ENCODE results near the gene U2AF2. TPM values are rescaled to one million over a fixed set of nuclear protein-coding genes. Genes with fewer than 3 reads are reported as not detected.
"Not testable (repeated sequence)": the region's sequence is repeated elsewhere in the genome, so short reads cannot be mapped to it uniquely, and the experiment has no call there.

U2AF2 gene
- total RNA-seq, 1 donor from 2014 or later, result 202 TPM

- no peak for DNase-seq (ENCODE audit: low spot score)
Observed at GRCh38 chr19:55705972-55706371, 51.1 kb downstream of the U2AF2 start.

- DNase-seq (ENCODE audit: low spot score), result no peak
Observed at GRCh38 chr19:55711719-55712118, 56.9 kb downstream of the U2AF2 start.

GRCh38 chr19:55712804-55713631, 58.2 kb downstream of the U2AF2 start:
- DNase-seq (ENCODE audit: low spot score), result no peak

- DNase-seq (ENCODE audit: low spot score), result no peak
Observed at GRCh38 chr19:55716531-55716930, 61.7 kb downstream of the U2AF2 start.

- DNase-seq (ENCODE audit: low spot score), result no peak
Observed at GRCh38 chr19:55717251-55717650, 62.4 kb downstream of the U2AF2 start.

GRCh38 chr19:55717879-55718711, 63.3 kb downstream of the U2AF2 start:
- DNase-seq (ENCODE audit: low spot score), result not testable (repeated sequence)

GRCh38 chr19:55720214-55720746, 65.4 kb downstream of the U2AF2 start:
- no peak for DNase-seq (ENCODE audit: low spot score)

- no peak for DNase-seq (ENCODE audit: low spot score)
Observed at GRCh38 chr19:55720801-55721200, 66.0 kb downstream of the U2AF2 start.

- DNase-seq (ENCODE audit: low spot score), result no peak
Observed at GRCh38 chr19:55723491-55723890, 68.7 kb downstream of the U2AF2 start.

Other genes starting within 250 kb of the U2AF2 start
- gene UBE2S, start 247.2 kb upstream of the U2AF2 start, total RNA-seq, result 26.4 TPM
- gene SHISA7, start 211.7 kb upstream of the U2AF2 start, total RNA-seq, result not detected
- 53.5 TPM for gene ISOC2, start 193.4 kb upstream of the U2AF2 start, total RNA-seq
- gene C19orf85, start 190.3 kb upstream of the U2AF2 start, total RNA-seq, result not detected
- gene ZNF628, start 178.4 kb upstream of the U2AF2 start, total RNA-seq, result 10.7 TPM
- 23.1 TPM for gene NAT14, start 169.8 kb upstream of the U2AF2 start, total RNA-seq
- 49.7 TPM for gene SSC5D, start 166.6 kb upstream of the U2AF2 start, total RNA-seq
- not detected for gene SBK2, start 117.9 kb upstream of the U2AF2 start, total RNA-seq
- 0.20 TPM for gene SBK3, start 109.5 kb upstream of the U2AF2 start, total RNA-seq
- gene ZNF579, start 74.2 kb upstream of the U2AF2 start, total RNA-seq, result 35.0 TPM
- gene FIZ1, start 55.5 kb upstream of the U2AF2 start, total RNA-seq, result 22.7 TPM
- gene ZNF524, start 54.7 kb upstream of the U2AF2 start, total RNA-seq, result 37.8 TPM
- 21.6 TPM for gene ZNF865, start 49.4 kb upstream of the U2AF2 start, total RNA-seq
- gene ZNF784, start 30.5 kb upstream of the U2AF2 start, total RNA-seq, result 13.0 TPM
- 47.3 TPM for gene ZNF580, start 14.0 kb upstream of the U2AF2 start, total RNA-seq
- gene ZNF581, start 11.4 kb upstream of the U2AF2 start, total RNA-seq, result 22.2 TPM
- 18.4 TPM for gene CCDC106, start 6.8 kb upstream of the U2AF2 start, total RNA-seq
- 172 TPM for gene EPN1, start 20.2 kb downstream of the U2AF2 start, total RNA-seq
- gene NLRP9, start 83.4 kb downstream of the U2AF2 start, total RNA-seq, result not detected
- 1.1 TPM for gene RFPL4A, start 104.1 kb downstream of the U2AF2 start, total RNA-seq
- not detected for gene RFPL4AL1, start 114.1 kb downstream of the U2AF2 start, total RNA-seq
- 0.17 TPM for gene NLRP11, start 177.0 kb downstream of the U2AF2 start, total RNA-seq
- gene NLRP4, start 181.5 kb downstream of the U2AF2 start, total RNA-seq, result not detected

Data from mucosa of gallbladder (tissue), 1 donor.